ENCODE data around the gene TELO2.
"Not testable (repeated sequence)": the region's sequence is repeated elsewhere in the genome, so short reads cannot be mapped to it uniquely, and the experiment has no call there.

TELO2 gene

DNA sequence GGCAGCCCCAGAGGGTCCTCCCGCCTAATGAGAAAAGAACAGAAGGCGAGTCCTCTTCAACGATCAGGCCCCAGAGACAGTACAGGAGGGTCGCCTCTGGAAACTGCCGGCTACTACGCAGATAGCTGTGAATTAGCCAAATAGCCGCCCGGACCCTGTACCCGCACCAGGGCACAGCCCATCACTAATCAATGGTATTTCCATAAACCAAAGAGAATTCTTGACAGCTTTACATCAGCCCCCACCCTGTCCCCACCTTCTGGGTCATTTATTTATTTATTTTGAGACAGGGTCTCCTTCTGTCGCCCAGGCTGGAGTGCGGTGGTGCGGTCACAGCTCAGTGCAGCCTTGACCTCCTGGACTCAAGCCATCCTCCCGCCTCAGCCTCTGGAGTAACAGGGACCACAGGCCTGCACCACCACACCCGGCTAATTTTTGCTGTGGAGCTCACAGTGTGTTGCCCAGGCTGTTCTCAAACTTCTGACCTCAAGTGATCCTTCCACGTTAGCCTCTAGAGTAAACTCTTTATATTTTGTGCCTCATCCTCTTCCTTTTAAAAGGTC lies 17.5 kb upstream of the TELO2 start:
- peak overlapping the region; percentile 90 for H3K4me3 ChIP-seq (ENCODE audit: low read depth, low read length)
- TF ChIP-seq, protein P1, sequence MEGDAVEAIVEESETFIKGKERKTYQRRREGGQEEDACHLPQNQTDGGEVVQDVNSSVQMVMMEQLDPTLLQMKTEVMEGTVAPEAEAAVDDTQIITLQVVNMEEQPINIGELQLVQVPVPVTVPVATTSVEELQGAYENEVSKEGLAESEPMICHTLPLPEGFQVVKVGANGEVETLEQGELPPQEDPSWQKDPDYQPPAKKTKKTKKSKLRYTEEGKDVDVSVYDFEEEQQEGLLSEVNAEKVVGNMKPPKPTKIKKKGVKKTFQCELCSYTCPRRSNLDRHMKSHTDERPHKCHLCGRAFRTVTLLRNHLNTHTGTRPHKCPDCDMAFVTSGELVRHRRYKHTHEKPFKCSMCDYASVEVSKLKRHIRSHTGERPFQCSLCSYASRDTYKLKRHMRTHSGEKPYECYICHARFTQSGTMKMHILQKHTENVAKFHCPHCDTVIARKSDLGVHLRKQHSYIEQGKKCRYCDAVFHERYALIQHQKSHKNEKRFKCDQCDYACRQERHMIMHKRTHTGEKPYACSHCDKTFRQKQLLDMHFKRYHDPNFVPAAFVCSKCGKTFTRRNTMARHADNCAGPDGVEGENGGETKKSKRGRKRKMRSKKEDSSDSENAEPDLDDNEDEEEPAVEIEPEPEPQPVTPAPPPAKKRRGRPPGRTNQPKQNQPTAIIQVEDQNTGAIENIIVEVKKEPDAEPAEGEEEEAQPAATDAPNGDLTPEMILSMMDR (IDR thresholded peaks at IDR 0.05; ENCODE audit: borderline replicate concordance, insufficient read depth, low read depth, low read length) = no peak

DNA sequence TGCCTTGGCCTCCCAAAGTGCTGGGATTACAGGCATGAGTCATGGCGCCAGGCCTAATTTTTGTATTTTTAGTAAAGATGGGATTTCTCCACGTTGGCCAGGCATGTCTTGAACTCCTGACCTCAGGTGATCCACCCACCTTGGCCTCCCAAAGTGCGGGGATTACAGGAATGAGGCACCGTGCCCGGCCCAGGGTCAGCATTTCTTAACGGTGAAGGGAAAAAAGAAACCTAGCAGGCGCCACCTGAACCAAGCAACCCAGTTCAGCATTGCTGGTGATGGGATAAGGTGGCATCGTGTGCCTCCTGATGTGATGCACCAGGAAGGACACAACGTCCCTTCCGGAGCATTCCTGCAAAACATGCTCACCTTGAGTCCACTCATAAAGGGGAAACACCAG lies 16.1 kb upstream of the TELO2 start:
- TF ChIP-seq, protein P1 (IDR thresholded peaks at IDR 0.05; ENCODE audit: borderline replicate concordance, insufficient read depth, low read depth, low read length) = no peak
- H3K4me3 ChIP-seq (ENCODE audit: low read depth, low read length) = no peak overlapping the region

DNA sequence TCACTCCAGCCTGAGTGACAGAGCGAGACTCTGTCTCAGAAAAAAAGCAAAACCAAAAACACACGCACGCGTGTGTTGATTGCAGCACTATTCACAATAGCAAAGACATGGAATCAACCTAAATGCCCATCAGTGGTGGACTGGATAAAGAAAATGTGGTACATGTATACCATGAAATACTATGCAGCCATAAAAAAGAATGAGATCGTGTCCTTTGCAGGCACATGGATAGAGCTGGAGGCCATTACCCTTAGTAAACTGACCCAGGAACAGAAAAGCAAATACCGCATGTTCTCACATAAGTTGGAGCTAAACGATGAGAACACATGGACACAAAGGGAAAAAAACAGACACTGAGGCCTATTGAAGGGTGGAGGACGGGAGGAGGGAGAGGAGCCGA lies 14.2 kb upstream of the TELO2 start:
- H3K4me3 ChIP-seq (ENCODE audit: low read depth, low read length) = not testable (repeated sequence)

DNA sequence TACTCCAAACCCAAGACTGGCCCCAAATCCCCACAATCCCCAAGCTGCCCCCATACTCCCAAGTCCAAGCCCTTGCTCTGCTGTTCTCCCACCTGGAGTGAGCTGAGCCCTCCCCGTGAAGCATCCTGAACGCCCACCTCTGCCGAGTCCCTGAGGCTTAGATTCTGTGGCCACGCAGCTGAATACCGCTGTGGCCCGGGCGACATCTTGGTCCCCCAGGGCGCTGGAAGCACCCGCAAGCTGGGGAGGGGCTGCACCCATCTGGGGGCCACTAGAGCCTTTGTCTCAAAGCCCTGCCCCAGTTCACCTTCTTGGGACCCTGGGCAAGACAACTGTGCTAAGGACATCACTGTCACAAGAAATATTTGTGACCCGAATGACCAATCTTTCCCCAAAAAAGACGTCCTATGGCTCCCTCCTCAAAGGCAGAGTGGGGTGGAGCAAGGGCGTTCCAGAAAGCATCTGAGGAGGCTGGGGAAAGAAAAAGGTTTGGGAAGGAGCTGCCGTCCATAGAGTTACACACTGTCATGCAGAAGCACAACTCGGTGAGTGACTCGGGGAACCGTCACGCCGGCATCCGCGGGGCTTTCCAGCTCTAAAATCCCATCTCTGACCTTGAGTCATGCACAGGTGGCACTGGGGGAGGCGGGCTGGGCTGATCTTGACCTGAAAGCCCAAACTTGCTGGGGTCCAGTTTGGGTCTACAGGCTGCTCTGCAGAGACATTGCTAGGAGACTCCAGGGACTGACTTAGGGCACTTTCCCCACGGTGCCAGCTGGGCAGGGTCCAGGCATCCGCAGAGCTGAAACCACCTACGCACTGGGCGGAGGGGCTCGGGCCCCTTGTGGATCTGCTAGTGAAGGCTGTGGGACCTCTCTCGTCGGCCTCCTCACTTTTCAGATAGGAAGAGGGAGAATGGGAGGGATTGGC lies 11.0 kb upstream of the TELO2 start:
- no peak overlapping the region for H3K4me3 ChIP-seq (ENCODE audit: low read depth, low read length)
- TF ChIP-seq, protein P1 (IDR thresholded peaks at IDR 0.05; ENCODE audit: borderline replicate concordance, insufficient read depth, low read depth, low read length) = no peak

DNA sequence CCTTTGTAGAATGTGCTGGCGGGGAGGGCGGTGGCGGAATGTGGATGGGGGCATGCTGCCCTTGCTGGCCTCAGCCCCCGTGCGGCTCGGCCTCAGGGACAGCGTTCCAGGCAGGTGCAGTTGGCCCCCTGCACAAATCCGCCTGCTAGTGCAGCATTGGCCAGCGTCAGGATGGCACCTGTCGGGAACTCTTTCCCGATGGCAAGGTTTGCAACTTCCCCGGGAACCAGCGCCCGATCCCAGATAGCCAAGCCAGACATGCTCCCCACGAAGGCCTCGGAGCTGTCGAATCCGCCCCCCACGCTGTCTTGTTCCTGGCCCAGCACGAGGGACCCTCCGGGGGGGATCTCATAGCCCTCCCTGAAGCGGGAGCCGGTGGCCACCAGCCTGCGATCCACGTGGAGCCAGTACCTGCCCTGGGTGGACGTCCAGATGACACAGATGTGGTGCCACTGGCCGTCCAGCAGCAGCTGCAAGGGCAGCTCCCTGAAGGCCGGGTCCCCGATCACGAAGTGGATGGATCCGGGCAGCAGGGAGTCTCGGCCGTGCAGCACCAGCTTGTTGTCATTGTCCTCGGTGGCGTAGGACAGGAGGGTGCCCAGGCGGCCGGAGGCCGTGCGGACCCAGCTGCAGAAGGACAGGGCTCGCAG lies 7.2 kb upstream of the TELO2 start:
- no peak overlapping the region for H3K4me3 ChIP-seq (ENCODE audit: low read depth, low read length)
- TF ChIP-seq, protein P1 (IDR thresholded peaks at IDR 0.05; ENCODE audit: borderline replicate concordance, insufficient read depth, low read depth, low read length) = no peak

DNA sequence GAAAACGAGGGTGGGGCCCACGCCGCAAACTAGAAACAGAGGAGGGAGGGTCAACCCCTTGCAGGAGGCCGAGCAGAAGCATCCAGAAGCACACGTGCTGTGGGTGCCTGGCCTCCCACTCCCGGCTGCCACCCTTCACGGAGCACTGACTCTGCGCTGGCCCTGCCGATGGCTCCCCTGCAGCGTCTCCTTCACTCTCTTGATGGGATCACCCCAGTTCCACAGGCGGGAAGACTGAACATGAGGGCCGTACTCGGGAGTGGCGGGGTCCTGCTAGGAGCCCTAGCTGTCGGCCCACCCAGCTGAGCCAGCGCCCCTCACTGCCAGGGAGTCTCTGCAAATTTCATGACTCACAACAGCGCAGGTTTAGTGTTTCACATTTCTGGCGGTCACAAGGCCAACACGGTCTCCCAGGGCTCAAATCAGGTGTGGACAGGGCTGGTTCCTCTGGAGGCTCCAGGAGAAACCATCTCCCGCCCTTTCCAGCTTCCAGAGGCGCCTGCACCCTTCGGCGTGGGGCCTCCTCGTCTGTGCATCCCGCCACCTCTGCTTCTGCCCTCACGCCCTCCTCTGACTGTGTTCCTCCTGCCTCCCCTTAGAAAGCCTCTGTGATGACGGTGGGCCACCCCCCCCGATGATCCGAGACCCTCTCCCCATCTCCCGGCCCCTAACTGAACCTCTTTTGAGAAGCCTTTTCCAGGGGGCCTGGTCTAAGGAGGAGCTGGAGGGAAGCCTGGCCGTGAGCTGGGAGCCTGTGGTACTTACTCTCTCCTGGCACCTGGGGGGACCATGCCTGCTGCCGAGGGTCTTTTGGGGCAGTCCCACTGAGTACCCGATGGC lies 6.4 kb upstream of the TELO2 start:
- no peak overlapping the region for H3K4me3 ChIP-seq (ENCODE audit: low read depth, low read length)
- TF ChIP-seq, protein P1 (IDR thresholded peaks at IDR 0.05; ENCODE audit: borderline replicate concordance, insufficient read depth, low read depth, low read length) = no peak

All from GM12875 (cell line).